Caco-2 (cell line): ENCODE measurements around the gene PLEKHA8. TPM values are rescaled to one million over a fixed set of nuclear protein-coding genes. Genes with fewer than 3 reads are reported as not detected.

ENCODE experiments used
- BruUV-seq: library from RNA; stranded (reverse); fragments of 400-500 nt; replicated peaks from 2 replicates; lab custom pipeline; 2021; lab: Mats Ljungman, UMichigan
- CTCF ChIA-PET: fragments of 300-600 bp; sonication (Branson Sonifier 250); formaldehyde crosslinking; loops from one replicate; lab custom pipeline; 2022; ENCODE audit warnings: antibody characterized with exemption; lab: Charles Lee
- POLR2A ChIA-PET: fragments of 300-600 bp; sonication (Branson Sonifier 250); formaldehyde crosslinking; loops from one replicate; lab custom pipeline; 2022; ENCODE audit warnings: antibody characterized with exemption; lab: Charles Lee
- DNase-seq, 2 experiments: peaks; one replicate each; pipeline versions ENCODE4 v3.0.0 to v3.0.0-alpha.2; 2020 to 2022
- H3K27me3 ChIP-seq: replicated peaks from 2 replicates; pipeline ENCODE4 v1.6.0; 2011; ENCODE audit warnings: low read length; ENCODE audit not compliant: control insufficient read depth, insufficient read depth
- H3K36me3 ChIP-seq: 2 replicates; pipeline ENCODE4 v1.5.1; 2011; ENCODE audit warnings: low read length; ENCODE audit not compliant: control insufficient read depth, insufficient read depth
- H3K4me1 ChIP-seq: fragments of 250-450 bp; sonication (Bioruptor Pico); 2 replicates; pipeline ENCODE4 v1.5.1; 2020; ENCODE audit warnings: mild to moderate bottlenecking
- H3K4me3 ChIP-seq: 2 replicates; pipeline ENCODE4 v1.5.1; 2011; ENCODE audit warnings: low read depth, mild to moderate bottlenecking, control low read depth, low read length
- H3K9me3 ChIP-seq: fragments of 250-450 bp; sonication (Bioruptor Pico); 2 replicates; pipeline ENCODE4 v1.5.1; 2020; ENCODE audit warnings: mild to moderate bottlenecking, moderate library complexity
- H3K27ac Mint-ChIP-seq: one replicate; pipeline ENCODE4 v1.8.0; 2022; ENCODE audit warnings: mixed read lengths; ENCODE audit not compliant: unreplicated experiment
- H3K27me3 Mint-ChIP-seq: one replicate; pipeline ENCODE4 v1.8.0; 2022; ENCODE audit warnings: mixed read lengths; ENCODE audit not compliant: insufficient read depth, unreplicated experiment
- H3K36me3 Mint-ChIP-seq: one replicate; pipeline ENCODE4 v1.8.0; 2022; ENCODE audit warnings: mild to moderate bottlenecking, mixed read lengths; ENCODE audit not compliant: insufficient read depth, unreplicated experiment
- H3K4me1 Mint-ChIP-seq: one replicate; pipeline ENCODE4 v1.8.0; 2022; ENCODE audit warnings: low read depth, mixed read lengths; ENCODE audit not compliant: unreplicated experiment
- H3K4me3 Mint-ChIP-seq: one replicate; pipeline ENCODE4 v1.8.0; 2022; ENCODE audit warnings: mild to moderate bottlenecking, moderate library complexity, mixed read lengths; ENCODE audit not compliant: unreplicated experiment
- H3K9me3 Mint-ChIP-seq: one replicate; pipeline ENCODE4 v1.8.0; 2022; ENCODE audit warnings: mixed read lengths; ENCODE audit not compliant: unreplicated experiment
- intact Hi-C: fragments of 100-400 bp; cut with micrococcal nuclease; formaldehyde crosslinking; loops from one replicate; pipeline ENCODE4 v1.10.0; 2022; ENCODE audit not compliant: unreplicated experiment
- total RNA-seq: library from RNA; stranded (reverse); gene quantifications from 2 replicates; pipeline ENCODE4 v1.2.3, GENCODE V29; 2022
- TF ChIP-seq, protein P1 (sequence below), 2 experiments: fragments of 200-600 bp in 1 of 2; IDR thresholded peaks; 1 replicate in 1 of 2; 2 replicates in 1 of 2; pipeline versions ENCODE4 v1.5.1 to v1.8.0; 2011 to 2022; ENCODE audit warnings: antibody characterized with exemption in 1 of 2, control low read depth in 1 of 2, inconsistent platforms in 1 of 2, low read depth in 1 of 2, low read length in 1 of 2, mild to moderate bottlenecking in 1 of 2, moderate library complexity in 1 of 2; ENCODE audit not compliant: insufficient read depth in 1 of 2, severe bottlenecking in 1 of 2, unreplicated experiment in 1 of 2

The PLEKHA8 gene
- total RNA-seq, 1 experiment from 2014 or later: 32.5 TPM

GRCh38 chr7:30068117-30068516 is 39.9 kb downstream of the PLEKHA8 start:
- peaks cover 14% of the 10 kb centered on the region for H3K36me3 Mint-ChIP-seq
- ChIA-PET CTCF (no interaction called here), POLR2A (no interaction called here)
- Histone ChIP-seq H3K4me3 (no peak overlapping the region), H3K27me3 (no peaks in the 10 kb centered on the region), H3K9me3 (no peaks in the 10 kb centered on the region), H3K36me3 (no peaks in the 10 kb centered on the region; the same call in 1 of the 2 replicates), H3K4me1 (no peaks in the 10 kb centered on the region)
- no peak overlapping the region for H3K4me3 Mint-ChIP-seq
- no peak for DNase-seq
- no TSS peak for BruUV-seq
- H3K27ac Mint-ChIP-seq: no peak overlapping the region
- no peaks in the 10 kb centered on the region for H3K9me3 Mint-ChIP-seq
- H3K27me3 Mint-ChIP-seq: no peaks in the 10 kb centered on the region
- intact Hi-C loops: no loop called here
- TF ChIP-seq, protein P1, sequence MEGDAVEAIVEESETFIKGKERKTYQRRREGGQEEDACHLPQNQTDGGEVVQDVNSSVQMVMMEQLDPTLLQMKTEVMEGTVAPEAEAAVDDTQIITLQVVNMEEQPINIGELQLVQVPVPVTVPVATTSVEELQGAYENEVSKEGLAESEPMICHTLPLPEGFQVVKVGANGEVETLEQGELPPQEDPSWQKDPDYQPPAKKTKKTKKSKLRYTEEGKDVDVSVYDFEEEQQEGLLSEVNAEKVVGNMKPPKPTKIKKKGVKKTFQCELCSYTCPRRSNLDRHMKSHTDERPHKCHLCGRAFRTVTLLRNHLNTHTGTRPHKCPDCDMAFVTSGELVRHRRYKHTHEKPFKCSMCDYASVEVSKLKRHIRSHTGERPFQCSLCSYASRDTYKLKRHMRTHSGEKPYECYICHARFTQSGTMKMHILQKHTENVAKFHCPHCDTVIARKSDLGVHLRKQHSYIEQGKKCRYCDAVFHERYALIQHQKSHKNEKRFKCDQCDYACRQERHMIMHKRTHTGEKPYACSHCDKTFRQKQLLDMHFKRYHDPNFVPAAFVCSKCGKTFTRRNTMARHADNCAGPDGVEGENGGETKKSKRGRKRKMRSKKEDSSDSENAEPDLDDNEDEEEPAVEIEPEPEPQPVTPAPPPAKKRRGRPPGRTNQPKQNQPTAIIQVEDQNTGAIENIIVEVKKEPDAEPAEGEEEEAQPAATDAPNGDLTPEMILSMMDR (IDR thresholded peaks at IDR 0.05; ENCODE audit: insufficient read depth in 1 of 2, low read depth in 1 of 2, low read length in 1 of 2, severe bottlenecking in 1 of 2, unreplicated experiment in 1 of 2): no peak
- H3K4me1 Mint-ChIP-seq: no peaks in the 10 kb centered on the region

GRCh38 chr7:30069096-30069867 is 41.1 kb downstream of the PLEKHA8 start:
- H3K9me3 ChIP-seq: no peaks in the 10 kb centered on the region
- H3K27me3 Mint-ChIP-seq: no peaks in the 10 kb centered on the region
- H3K36me3 Mint-ChIP-seq: peaks cover 9% of the 10 kb centered on the region
- H3K4me3 ChIP-seq: no peak overlapping the region
- no TSS peak for BruUV-seq
- no peaks in the 10 kb centered on the region for H3K27me3 ChIP-seq
- no peaks in the 10 kb centered on the region for H3K4me1 Mint-ChIP-seq
- H3K36me3 ChIP-seq: no peaks in the 10 kb centered on the region; the same call in 1 of the 2 replicates
- ChIA-PET POLR2A (no interaction called here), CTCF (no interaction called here)
- H3K4me3 Mint-ChIP-seq: no peak overlapping the region
- H3K9me3 Mint-ChIP-seq: no peaks in the 10 kb centered on the region
- no peaks in the 10 kb centered on the region for H3K4me1 ChIP-seq
- intact Hi-C loops: no loop called here
- no peak for DNase-seq
- no peak overlapping the region for H3K27ac Mint-ChIP-seq
- TF ChIP-seq, protein P1 (IDR thresholded peaks at IDR 0.05; ENCODE audit: insufficient read depth in 1 of 2, low read depth in 1 of 2, low read length in 1 of 2, severe bottlenecking in 1 of 2, unreplicated experiment in 1 of 2): no peak

DNA sequence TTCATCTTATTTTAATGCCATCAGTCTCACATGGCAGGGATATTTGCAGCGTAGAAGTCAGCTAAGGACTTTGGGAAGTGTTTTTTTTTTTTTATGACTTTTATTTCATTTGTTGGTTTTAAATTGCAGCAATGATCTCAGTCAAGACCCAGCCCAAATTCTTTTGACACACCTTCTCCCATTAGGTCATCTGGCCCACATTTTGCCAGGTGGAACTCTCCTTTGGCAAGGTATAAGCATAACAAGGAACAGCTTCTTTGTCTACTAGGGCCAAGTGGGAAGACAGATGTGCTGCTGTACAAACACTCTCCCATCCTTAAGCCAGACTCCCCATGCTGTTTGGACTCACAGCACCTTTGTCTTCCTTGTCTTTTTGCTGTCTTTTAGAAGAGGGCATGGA is 41.8 kb downstream of the PLEKHA8 start:
- no peaks in the 10 kb centered on the region for H3K36me3 ChIP-seq
- H3K27me3 ChIP-seq: no peaks in the 10 kb centered on the region
- intact Hi-C loops: no loop called here
- Mint-ChIP-seq H3K4me1 (no peaks in the 10 kb centered on the region), H3K36me3 (peaks cover 7% of the 10 kb centered on the region), H3K27ac (no peak overlapping the region), H3K27me3 (no peaks in the 10 kb centered on the region), H3K9me3 (no peaks in the 10 kb centered on the region), H3K4me3 (no peak overlapping the region)
- CTCF ChIA-PET: interaction anchor here (0.7 kb wide), 1 partner anchor 149 kb away, joined by 3 read pairs; no protein-coding TSS in a partner anchor
- BruUV-seq: no TSS peak
- no peaks in the 10 kb centered on the region for H3K4me1 ChIP-seq
- H3K9me3 ChIP-seq: no peaks in the 10 kb centered on the region
- POLR2A ChIA-PET: no interaction called here
- TF ChIP-seq, protein P1 (IDR thresholded peaks at IDR 0.05; ENCODE audit: insufficient read depth in 1 of 2, low read depth in 1 of 2, low read length in 1 of 2, severe bottlenecking in 1 of 2, unreplicated experiment in 1 of 2): no peak
- no peak for DNase-seq
- H3K4me3 ChIP-seq: no peak overlapping the region
